Liver (tissue), 9 donors: ENCODE measurements around the gene PDE1C. TPM values are rescaled to one million over a fixed set of nuclear protein-coding genes. Genes with fewer than 3 reads are reported as not detected.

Experiments used
- DNase-seq: peaks from one replicate; pipeline ENCODE4 v3.0.0-alpha.2; 2017; ENCODE audit warnings: low spot score
- H3K27ac ChIP-seq, 2 donors: one replicate each; pipeline ENCODE4 v1.7.0; 2013; ENCODE audit warnings: inconsistent platforms in 2 of 2, low read length in 2 of 2, control low read depth in 1 of 2, low read depth in 1 of 2, mild to moderate bottlenecking in 1 of 2
- H3K27me3 ChIP-seq, 4 donors: one replicate each; pipeline versions ENCODE4 v1.6.1 to v1.7.0; 2013; ENCODE audit warnings: low read length in 3 of 4, inconsistent platforms in 1 of 4, mild to moderate bottlenecking in 1 of 4, moderate library complexity in 1 of 4; ENCODE audit not compliant: control insufficient read depth in 4 of 4, insufficient read depth in 4 of 4
- H3K36me3 ChIP-seq, 4 donors: one replicate each; pipeline versions ENCODE4 v1.6.1 to v1.7.0; 2013; ENCODE audit warnings: low read length in 3 of 4, mild to moderate bottlenecking in 3 of 4, low read depth in 1 of 4, moderate library complexity in 1 of 4; ENCODE audit not compliant: control insufficient read depth in 4 of 4, insufficient read depth in 3 of 4
- H3K4me1 ChIP-seq, 4 donors: one replicate each; pipeline versions ENCODE4 v1.6.1 to v1.7.0; 2013; ENCODE audit warnings: low read length in 3 of 4, mild to moderate bottlenecking in 3 of 4, moderate library complexity in 1 of 4; ENCODE audit not compliant: control insufficient read depth in 4 of 4, insufficient read depth in 4 of 4
- H3K4me3 ChIP-seq, 3 donors: one replicate each; pipeline versions ENCODE4 v1.6.1 to v1.7.0; 2013; ENCODE audit warnings: low read length in 3 of 3, control low read depth in 1 of 3, low read depth in 1 of 3, mild to moderate bottlenecking in 1 of 3
- H3K9ac ChIP-seq, 2 donors: one replicate each; pipeline ENCODE4 v1.7.0; 2013; ENCODE audit warnings: low read length in 2 of 2, mild to moderate bottlenecking in 2 of 2, moderate library complexity in 2 of 2, control low read depth in 1 of 2, low read depth in 1 of 2
- H3K9me3 ChIP-seq, 4 donors: one replicate each; pipeline versions ENCODE4 v1.6.1 to v1.7.0; 2013; ENCODE audit warnings: low read length in 3 of 4; ENCODE audit not compliant: control insufficient read depth in 4 of 4
- FOXA1 ChIP-seq: IDR thresholded peaks from 2 replicates; pipeline ENCODE4 v1.6.1; 2016; ENCODE audit warnings: antibody characterized with exemption
- FOXA2 ChIP-seq: IDR thresholded peaks from 2 replicates; pipeline ENCODE4 v1.6.1; 2016; ENCODE audit warnings: antibody characterized with exemption
- GABPA ChIP-seq, 2 donors: IDR thresholded peaks in 1 of 2; conservative IDR thresholded peaks in 1 of 2; 2 replicates each; pipeline ENCODE4 v1.6.1; 2016; ENCODE audit warnings: antibody characterized with exemption in 2 of 2, mild to moderate bottlenecking in 1 of 2, moderate library complexity in 1 of 2
- HNF4G ChIP-seq: IDR thresholded peaks from 2 replicates; pipeline ENCODE4 v1.6.1; 2016; ENCODE audit warnings: antibody characterized with exemption
- JUND ChIP-seq, 2 donors: IDR thresholded peaks; 2 replicates each; pipeline ENCODE4 v1.6.1; 2016; ENCODE audit warnings: antibody characterized with exemption in 2 of 2
- NR2F2 ChIP-seq: IDR thresholded peaks from 2 replicates; pipeline ENCODE4 v1.6.1; 2016; ENCODE audit warnings: antibody characterized with exemption
- RXRA ChIP-seq, 2 donors: IDR thresholded peaks; 2 replicates each; pipeline ENCODE4 v1.6.1; 2017 to 2018; ENCODE audit warnings: antibody characterized with exemption in 2 of 2, mild to moderate bottlenecking in 1 of 2
- YY1 ChIP-seq: IDR thresholded peaks from 2 replicates; pipeline ENCODE4 v1.6.1; 2016; ENCODE audit warnings: antibody characterized with exemption, mild to moderate bottlenecking
- WGBS: extraction: QIAGEN DNeasy Blood & Tissue Kit; methylation state at CpG from one replicate; pipeline ENCODE4 v1.1.7; 2013; 5-methylcytosine and 5-hydroxymethylcytosine counted together
- polyA plus RNA-seq, 2 donors: library from polyadenylated mRNA; stranded (reverse) in 1 of 2; unstranded in 1 of 2; fragments of 200-250 nt in 1 of 2; fragments of >200 nt in 1 of 2; fragmentation: Nextera tagmentation in 1 of 2; extraction: Ambion mirVana in 1 of 2; gene quantifications; one replicate each; pipeline versions ENCODE4 v1.2.1 to v1.2.3, GENCODE V29; 2013 to 2015
- total RNA-seq, 2 donors: library from RNA; depleted of rRNA; stranded (reverse); fragments of >200 nt; gene quantifications; one replicate each; pipeline ENCODE4 v1.2.3, GENCODE V29; 2014
- TF ChIP-seq, protein P1 (sequence below): IDR thresholded peaks from 2 replicates; pipeline ENCODE4 v1.6.1; 2016; ENCODE audit warnings: antibody characterized with exemption
- TF ChIP-seq, protein P2 (sequence below): IDR thresholded peaks from 2 replicates; pipeline ENCODE4 v1.6.1; 2016; ENCODE audit warnings: antibody characterized with exemption
- TF ChIP-seq, protein P3 (sequence below): fragments of 150-350 bp; IDR thresholded peaks from 2 replicates; pipeline ENCODE4 v1.5.1; 2017; ENCODE audit warnings: improper control_type of control experiment, low read depth, low read length; ENCODE audit not compliant: missing input control
- donor health status: healthy.
- donor health status: healthy.
- donor health status: healthy.
- donor health status: healthy.
- donor health status: healthy.

Gene PDE1C
- total and polyA plus RNA-seq, 4 donors: 0.05 to 0.92 (median 0.47) TPM; not detected in 1

DNA sequence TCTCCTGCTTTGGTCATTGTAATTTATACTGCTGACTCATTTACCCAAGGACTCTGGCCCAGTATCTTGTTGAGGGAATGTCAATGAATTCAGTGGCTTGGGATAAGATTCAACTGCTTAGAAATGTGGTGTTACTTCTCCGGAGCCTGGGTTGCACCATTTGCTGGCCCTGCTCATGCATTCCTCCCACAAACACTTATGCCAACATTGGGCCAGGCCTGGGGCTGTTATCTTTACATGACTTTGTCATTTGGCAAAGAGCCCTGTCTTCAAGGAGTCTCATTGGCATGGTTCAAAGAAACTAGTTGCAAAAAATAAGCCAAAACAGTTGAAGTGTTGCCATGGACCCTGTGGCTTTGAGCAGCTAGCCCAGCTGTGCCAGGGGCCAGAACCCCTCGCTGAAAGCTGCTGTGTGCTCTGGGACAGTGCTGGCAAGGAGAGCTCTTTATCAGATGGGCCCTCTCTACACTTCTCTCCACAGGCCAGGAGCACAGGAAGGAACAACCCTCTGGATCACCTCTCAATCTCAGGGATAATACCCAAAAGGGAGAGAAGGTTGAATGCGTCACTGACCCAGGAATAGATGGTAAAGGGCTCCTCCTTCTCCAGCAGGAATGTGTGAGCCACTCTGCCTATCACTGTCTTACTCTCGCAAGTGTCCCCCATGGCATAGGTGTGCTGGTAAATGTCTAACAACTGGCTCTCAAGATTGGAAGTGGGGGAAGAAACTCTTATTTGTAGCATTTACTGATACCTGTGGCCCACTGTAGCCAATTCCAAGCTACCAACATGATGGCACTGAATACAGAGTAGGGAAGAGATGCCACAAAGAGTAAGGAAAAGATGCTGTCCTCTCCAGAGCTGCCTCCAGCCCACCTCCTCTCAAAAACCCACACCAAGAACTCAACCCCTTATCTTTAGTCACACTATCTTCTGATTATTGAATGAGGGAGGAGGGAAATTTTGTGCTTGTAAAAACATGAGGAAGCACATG, 23.5 kb upstream of the PDE1C start:
- Histone ChIP-seq H3K27me3 (no peaks in the 10 kb centered on the region), H3K9ac (no peak overlapping the region), H3K36me3 (no peaks in the 10 kb centered on the region), H3K4me1 (no peaks in the 10 kb centered on the region), H3K27ac (no peak overlapping the region), H3K4me3 (no peak overlapping the region), H3K9me3 (no peaks in the 10 kb centered on the region)
- 60% methylated on average over 4 of the region's 4 CpGs for WGBS
- TF ChIP-seq JUND (IDR thresholded peaks at IDR 0.05) (no peak), FOXA1 (no peak)
- no peak for DNase-seq

DNA sequence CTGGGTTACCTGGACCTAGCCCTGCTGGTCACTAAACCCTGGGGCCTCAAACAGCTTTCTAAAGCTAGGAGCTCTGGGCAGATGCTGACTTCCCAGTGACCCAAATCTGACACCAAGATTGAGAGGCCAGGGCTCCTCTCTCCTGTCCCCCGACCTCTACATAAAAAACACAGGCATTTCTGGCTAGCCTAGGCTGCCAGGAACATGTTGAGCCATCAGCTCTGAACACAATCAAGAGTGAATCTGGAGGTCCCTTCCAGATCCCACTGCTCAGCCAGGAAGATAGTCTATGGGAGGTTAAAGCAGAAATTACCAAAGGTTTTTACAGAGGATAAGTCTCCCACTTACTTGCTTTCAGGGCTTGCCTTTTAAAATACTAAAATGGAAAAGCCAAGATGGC, 22.1 kb upstream of the PDE1C start:
- Histone ChIP-seq H3K36me3 (no peaks in the 10 kb centered on the region), H3K4me1 (no peaks in the 10 kb centered on the region), H3K4me3 (no peak overlapping the region), H3K9ac (no peak overlapping the region), H3K9me3 (no peaks in the 10 kb centered on the region), H3K27me3 (no peaks in the 10 kb centered on the region), H3K27ac (no peak overlapping the region)
- TF ChIP-seq, protein P1, sequence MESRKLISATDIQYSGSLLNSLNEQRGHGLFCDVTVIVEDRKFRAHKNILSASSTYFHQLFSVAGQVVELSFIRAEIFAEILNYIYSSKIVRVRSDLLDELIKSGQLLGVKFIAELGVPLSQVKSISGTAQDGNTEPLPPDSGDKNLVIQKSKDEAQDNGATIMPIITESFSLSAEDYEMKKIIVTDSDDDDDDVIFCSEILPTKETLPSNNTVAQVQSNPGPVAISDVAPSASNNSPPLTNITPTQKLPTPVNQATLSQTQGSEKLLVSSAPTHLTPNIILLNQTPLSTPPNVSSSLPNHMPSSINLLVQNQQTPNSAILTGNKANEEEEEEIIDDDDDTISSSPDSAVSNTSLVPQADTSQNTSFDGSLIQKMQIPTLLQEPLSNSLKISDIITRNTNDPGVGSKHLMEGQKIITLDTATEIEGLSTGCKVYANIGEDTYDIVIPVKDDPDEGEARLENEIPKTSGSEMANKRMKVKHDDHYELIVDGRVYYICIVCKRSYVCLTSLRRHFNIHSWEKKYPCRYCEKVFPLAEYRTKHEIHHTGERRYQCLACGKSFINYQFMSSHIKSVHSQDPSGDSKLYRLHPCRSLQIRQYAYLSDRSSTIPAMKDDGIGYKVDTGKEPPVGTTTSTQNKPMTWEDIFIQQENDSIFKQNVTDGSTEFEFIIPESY: no peak
- TF ChIP-seq RXRA (IDR thresholded peaks at IDR 0.05) (no peak), NR2F2 (no peak), GABPA (IDR thresholded peaks at IDR 0.05 in 1 of 2, conservative IDR thresholded peaks at IDR 0.05 in 1 of 2) (no peak), HNF4G (no peak), FOXA2 (no peak), YY1 (no peak)
- TF ChIP-seq, protein P2, sequence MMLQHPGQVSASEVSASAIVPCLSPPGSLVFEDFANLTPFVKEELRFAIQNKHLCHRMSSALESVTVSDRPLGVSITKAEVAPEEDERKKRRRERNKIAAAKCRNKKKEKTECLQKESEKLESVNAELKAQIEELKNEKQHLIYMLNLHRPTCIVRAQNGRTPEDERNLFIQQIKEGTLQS: no peak
- TF ChIP-seq, protein P3, sequence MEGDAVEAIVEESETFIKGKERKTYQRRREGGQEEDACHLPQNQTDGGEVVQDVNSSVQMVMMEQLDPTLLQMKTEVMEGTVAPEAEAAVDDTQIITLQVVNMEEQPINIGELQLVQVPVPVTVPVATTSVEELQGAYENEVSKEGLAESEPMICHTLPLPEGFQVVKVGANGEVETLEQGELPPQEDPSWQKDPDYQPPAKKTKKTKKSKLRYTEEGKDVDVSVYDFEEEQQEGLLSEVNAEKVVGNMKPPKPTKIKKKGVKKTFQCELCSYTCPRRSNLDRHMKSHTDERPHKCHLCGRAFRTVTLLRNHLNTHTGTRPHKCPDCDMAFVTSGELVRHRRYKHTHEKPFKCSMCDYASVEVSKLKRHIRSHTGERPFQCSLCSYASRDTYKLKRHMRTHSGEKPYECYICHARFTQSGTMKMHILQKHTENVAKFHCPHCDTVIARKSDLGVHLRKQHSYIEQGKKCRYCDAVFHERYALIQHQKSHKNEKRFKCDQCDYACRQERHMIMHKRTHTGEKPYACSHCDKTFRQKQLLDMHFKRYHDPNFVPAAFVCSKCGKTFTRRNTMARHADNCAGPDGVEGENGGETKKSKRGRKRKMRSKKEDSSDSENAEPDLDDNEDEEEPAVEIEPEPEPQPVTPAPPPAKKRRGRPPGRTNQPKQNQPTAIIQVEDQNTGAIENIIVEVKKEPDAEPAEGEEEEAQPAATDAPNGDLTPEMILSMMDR: no peak
- WGBS: 51% methylated on average over 1 of the region's 1 CpG
- no peak for DNase-seq

DNA sequence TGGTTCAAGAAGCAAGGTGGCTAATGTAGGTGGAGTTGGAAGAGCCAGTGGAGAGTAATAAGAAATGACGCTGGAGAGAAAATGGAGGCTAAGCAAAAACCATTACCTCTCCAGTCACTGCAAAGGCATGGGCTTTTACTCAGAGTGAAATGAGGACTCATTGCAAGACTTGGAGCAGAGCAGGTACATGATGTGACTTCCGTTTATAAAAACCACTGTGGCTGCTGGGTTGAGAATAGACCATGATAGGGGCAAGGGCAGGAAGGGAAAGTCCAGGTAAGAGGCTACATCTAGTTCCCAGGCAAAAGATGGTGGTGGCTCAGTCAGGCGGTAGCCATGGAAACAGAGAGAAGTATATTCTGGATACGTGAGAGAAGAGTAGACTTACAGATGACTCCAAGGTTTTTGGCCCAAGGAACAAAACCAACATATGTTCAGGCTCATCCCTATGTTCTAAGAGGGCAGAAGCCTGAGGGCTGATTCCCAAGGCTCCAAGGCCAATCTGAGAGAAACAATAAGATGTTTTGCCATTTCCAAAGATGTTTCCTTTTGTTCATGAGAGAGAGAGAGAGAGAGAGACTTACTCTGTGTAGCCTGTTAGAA, 21.5 kb upstream of the PDE1C start:
- Histone ChIP-seq H3K9me3 (no peaks in the 10 kb centered on the region), H3K4me1 (no peaks in the 10 kb centered on the region), H3K27me3 (no peaks in the 10 kb centered on the region), H3K36me3 (no peaks in the 10 kb centered on the region), H3K4me3 (no peak overlapping the region), H3K9ac (no peak overlapping the region), H3K27ac (no peak overlapping the region)
- TF ChIP-seq FOXA1 (no peak), GABPA (IDR thresholded peaks at IDR 0.05 in 1 of 2, conservative IDR thresholded peaks at IDR 0.05 in 1 of 2) (no peak)
- 77% methylated on average over 4 of the region's 4 CpGs for WGBS
- no peak for DNase-seq
